Left kidney (tissue), 2 donors: ENCODE data around the gene ATP8B2. TPM values are rescaled to one million over a fixed set of nuclear protein-coding genes. Genes with fewer than 3 reads are reported as not detected.
"Not testable (repeated sequence)": the region's sequence is repeated elsewhere in the genome, so short reads cannot be mapped to it uniquely, and the experiment has no call there.

Experiments used
- DNase-seq: peaks from one replicate; pipeline ENCODE4 v3.0.0-alpha.2; 2013
- polyA plus RNA-seq: library from polyadenylated mRNA; unstranded; fragments of 120-200 nt; gene quantifications from one replicate; pipeline ENCODE4 v1.2.1, GENCODE V29; 2013; ENCODE audit not compliant: insufficient read length

ATP8B2 gene
- polyA plus RNA-seq, 1 donor, result 30.3 TPM

DNA sequence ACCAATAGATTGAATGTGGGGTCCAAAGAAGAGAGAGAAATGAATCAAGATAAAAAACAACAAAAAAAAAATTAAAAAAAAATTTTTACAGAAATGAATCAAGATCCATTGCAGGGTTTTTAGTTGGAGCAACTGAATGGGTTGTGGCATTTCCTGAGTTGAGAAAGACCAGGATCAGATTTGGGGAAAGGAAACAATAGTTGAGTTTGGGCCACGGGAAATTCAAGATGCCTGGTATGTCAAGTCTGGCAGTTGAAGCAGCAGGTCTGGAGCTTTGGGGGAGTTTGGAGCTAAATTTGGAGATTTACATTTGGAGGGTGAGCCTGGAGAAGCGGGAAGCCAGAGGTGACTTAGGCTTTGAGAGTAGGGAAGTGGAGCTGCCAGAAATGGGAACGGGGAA is 22.6 kb downstream of the ATP8B2 start:
- no peak for DNase-seq

- no peak for DNase-seq
Observed at GRCh38 chr1:154348429-154349076, 23.2 kb downstream of the ATP8B2 start.

DNA sequence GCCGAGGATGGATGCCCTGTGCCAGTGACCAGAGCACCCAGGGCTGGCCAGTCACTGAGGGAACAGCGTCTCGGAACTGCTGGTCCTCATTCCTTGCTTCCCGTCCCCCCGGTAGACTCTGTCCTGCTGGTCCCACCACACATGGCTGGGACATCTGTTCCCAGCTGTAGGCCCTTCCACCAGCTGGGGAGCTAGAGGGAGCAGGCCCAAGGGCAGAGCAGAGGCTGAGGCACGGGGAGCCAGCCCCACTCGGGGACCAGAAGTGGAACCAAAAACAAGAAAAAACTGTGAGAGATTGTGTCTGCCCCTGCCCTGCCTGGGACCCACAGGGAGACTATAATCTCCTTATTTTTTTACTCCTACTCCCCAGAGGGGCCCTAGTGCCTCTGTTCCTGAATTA is 23.8 kb downstream of the ATP8B2 start:
- no peak for DNase-seq

GRCh38 chr1:154350383-154350782 is 25.1 kb downstream of the ATP8B2 start:
- no peak for DNase-seq

DNA sequence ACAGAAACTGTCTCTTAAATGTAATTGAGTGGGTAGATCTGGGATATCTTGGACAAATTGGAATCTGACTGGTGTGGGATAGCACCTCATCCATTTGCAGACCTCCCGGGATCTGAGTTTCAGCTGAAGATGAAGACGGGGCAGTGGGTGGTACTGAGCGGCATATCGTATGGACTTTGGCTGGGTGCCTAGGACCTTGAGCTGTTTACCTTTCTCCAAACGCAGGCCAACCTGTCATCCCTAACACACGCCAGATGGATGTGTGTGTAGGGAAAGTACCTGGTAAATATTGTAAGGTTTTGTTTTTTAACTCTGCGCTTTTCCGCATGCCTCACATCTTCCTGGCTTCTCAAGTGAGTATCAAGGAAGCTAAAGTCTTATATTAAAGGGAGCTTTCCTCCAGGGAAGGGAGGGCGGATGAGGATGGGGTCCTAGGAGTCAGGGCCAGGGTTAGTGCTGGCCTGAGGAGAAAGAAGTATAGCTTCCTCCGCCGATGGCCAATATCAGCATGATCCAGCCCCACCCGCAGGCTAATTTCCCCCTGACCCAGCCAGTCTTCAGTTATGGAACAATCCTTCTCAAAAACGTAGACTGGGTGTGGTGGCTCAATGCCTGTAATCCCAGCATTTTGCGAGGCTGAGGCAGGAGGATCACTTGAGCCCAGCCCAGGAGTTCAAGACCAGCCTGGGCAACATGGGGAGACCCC is 26.2 kb downstream of the ATP8B2 start:
- DNase-seq, result no peak

- no peak for DNase-seq
Observed at GRCh38 chr1:154352245-154352580, 26.9 kb downstream of the ATP8B2 start.

- peak; percentile 32 for DNase-seq
Observed at GRCh38 chr1:154352581-154353459, 27.5 kb downstream of the ATP8B2 start.

- DNase-seq, result no peak
Observed at GRCh38 chr1:154353460-154353904, 28.2 kb downstream of the ATP8B2 start.

DNA sequence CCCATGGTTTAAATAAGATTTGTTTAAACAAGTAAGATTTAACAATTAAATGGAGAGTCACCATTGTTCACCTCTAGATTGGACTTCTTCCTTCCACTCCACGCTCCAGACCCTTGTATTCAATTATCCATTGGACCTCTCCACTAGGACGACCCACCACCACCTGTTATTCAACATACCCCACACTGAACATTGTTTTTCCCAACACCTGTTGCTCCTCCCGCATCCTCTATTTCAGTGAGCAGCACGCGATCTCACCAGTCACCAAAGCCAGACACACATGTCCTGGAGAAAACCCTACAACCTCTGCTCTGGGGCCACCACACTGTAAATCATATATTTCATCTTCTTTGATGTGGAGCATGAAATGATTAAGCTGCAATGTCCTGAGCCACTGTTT is 28.6 kb downstream of the ATP8B2 start:
- no peak for DNase-seq

DNA sequence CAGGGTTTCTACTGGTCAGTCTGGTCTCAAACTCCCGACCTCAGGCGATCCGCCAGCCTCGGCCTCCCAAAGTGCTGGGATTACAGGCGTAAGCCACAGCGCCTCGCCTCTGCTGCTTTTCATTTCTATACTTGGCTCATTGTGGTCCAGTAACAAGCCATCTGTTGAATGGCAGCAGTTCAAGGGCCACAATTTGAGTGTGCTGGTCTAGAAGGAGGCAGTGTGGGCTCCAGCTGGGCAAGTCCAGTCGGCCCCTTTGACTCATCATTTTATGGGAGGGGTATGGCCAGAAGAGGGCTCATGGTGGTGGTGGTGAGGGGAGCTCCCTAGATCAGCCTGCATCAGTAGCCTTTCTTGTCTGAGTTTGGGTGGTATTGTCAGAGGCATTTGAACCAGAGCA is 33.2 kb downstream of the ATP8B2 start:
- DNase-seq, result no peak

DNA sequence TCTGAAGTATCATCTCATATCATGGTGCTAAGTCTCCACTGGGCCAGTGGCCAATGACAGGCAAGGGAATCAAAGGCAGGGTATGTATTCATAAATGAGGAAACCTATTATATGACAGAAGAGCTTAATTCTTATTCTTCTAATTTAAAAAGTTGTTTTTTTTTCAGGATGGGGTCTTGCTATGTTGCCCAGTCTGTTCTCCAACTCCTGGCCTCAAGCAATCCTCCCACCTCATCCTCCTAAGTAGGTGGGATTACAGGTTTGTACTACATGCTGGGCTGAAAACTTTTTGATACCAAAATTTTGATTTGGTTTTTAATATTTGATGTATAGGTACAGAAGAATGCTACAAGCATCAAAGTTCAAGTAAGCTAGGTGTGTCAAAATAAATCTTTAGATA is 35.0 kb downstream of the ATP8B2 start:
- DNase-seq, result no peak

- not testable (repeated sequence) for DNase-seq
Observed at GRCh38 chr1:154360881-154361280, 35.6 kb downstream of the ATP8B2 start.

DNA sequence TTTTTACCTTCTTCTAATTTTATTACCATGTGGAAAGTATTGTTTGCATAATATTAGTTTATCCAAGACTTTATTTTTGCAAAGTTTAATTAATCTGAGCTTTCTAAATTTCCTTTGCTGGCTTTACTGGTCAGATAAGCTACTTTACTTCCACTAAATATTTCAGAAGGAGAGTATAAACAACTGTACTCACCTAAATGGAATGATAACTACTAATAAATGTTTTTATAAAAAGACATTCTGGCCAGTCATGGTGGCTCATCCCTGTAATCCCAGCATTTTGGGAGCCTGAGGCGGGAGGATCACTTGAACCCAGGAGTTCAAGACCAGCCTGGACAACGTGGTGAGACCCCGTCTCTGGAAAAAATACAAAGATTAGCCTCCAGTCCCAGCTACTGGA is 36.0 kb downstream of the ATP8B2 start:
- DNase-seq, result no peak

DNA sequence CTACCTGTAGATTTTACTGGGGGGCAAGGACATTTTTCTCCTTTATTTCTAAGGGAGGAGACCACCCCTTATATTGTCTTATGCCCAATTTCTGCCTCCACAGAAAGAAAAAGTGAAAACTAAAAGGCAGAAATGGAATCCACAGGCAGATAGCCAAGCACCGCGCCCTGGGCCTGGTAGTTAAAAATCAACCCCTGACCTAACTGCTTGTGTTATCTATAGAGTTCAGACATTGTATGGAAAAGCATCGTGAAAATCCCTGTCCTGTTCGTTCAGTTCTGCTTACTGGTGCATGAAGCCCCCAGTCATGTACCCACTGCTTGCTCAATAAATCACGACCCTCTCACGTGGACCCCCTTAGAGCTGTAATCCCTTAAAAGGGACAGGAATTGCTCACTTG is 46.1 kb downstream of the ATP8B2 start:
- DNase-seq, result no peak

DNA sequence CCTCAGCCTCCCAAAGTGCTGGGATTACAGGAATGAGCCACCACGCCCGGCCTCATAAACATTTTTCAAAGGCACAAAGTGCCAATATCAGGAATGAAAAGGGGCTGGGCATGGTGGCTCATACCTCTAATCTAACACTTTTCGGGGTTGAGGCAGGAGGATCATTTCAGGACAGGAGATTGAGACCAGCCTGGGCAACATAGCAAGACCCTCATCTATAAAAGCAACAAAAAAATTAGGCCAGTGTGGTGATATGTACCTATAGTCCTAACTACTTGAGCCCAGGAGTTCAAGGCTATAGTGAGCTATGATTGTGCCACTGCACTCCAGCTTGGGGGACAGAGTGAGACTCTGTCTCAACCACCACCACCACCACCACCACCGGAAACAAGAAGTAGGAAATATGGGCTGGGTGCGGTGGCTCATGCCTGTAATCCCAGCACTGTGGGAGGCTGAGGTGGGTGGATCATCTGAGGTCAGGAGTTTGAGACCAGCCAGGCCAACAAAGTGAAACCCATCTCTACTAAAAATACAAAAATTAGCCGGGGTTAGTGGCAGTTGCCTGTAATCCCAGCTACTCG is 48.5 kb downstream of the ATP8B2 start:
- DNase-seq, result not testable (repeated sequence)

GRCh38 chr1:154379301-154379700 is 54.0 kb downstream of the ATP8B2 start:
- DNase-seq, result no peak

DNA sequence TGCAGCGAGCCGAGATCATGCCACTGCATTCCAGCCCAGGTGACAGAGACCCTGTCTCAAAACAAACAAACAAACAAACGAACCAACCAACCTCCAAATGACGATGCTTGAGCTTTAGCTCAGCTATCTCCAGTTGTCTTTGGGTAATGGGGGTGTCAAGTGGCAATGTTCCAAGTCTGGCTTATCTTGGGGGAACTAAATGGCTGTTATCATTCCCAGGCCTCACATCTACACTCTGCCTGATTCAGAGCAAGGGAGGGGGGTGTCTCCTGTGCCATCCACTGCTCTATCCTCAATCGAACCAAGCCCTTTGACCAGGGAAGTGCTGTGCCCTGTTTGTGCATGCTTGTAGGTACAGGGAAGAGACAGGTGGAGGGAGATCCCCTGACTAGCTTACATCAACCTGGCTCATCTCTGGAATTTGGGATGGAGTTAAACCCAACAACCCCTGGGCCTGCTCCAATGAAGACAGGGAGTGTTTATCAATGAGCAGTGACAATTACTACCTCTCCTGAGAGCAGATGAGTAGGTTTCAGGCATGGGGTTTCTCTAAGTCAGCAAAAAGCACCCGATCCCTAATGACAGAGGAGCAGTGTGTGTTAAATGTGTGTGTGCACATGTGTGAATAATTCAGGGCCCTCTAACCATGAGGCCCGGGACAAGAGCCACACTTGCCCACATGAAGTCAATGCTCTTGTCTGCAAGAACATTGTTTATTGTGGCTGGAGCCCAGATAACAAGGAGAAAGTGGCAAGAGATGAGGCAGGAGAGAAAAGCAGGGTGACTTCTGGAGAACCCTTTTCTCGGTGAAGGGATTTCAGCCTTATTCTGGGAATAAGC is 59.5 kb downstream of the ATP8B2 start:
- DNase-seq, result no peak

DNA sequence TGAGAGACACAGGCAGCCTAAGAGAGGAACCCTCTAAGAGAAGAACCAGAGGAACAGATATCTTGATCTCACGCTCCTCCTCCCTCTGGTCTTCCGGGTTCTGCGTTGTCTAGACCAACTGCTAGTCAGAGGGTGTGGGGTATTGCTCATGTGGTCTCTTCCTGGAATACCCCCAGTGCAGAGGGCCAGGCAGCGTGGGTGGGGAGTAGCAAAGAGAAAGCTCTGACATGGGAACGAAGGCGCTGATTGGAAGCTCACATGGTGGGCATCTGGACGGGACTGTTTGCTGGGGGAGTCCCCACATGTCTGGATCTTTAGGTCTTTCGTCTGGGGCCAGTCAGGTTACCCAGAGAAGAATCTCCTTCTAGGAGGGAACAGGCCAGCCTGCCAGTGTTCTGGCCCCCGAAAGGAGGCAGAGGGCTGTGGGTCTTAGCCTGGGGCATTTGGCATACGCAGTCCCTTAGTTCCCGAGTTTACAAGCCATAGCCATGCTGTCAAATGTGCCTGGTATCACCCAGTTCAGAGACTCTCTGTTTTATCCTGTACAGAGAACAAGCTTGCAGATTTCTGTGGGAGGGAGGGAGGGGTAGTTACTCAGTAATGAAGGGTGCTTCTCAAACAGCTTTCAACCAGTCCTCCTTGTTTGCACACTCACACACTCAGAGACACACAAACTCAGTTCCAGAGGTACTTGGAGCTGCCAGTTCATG is 61.5 kb downstream of the ATP8B2 start:
- no peak for DNase-seq

DNA sequence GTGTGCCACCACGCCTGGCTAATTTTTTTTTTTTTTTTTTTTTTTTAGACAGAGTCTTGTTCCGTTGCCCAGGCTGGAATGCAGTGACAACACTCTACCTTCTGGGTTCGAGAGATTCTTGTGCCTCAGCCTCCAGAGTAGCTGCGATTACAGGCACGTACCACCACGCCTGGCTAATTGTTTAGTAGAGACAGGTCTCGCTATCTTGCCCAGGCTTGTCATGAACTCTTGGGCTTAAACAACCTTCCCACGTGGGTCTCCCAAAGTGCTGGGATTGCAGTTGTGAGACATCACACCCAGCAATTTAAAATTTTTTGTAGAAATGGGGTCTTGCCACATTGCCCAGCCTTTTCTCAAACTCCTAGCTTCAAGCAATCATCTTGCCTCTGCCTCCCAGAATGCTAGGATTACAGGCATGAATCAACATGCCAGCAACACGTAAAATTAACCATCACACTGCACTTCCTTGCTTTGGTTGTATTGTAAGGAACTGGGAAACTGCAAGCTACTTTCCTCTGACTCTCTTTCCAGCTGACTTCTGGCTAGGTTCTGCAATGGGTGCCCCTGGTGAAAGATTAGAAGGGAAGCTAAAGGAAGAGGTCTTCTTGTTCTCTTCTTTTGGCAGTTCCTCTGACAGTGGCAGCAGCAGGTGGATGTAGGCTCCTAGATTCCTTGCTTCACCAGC is 65.9 kb downstream of the ATP8B2 start:
- no peak for DNase-seq

- no peak for DNase-seq
Observed at GRCh38 chr1:154398141-154398540, 72.8 kb downstream of the ATP8B2 start.
